HL-60 (cell line): ENCODE data around the gene TRPM1.

ENCODE experiments used
- CTCF ChIP-seq: IDR thresholded peaks from one replicate; pipeline ENCODE4 v1.5.1; 2011; ENCODE audit warnings: low read length, control low read depth, inconsistent platforms; ENCODE audit not compliant: insufficient read depth
- GABPA ChIP-seq: IDR thresholded peaks from 2 replicates; pipeline ENCODE4 v1.6.1; 2012; ENCODE audit warnings: low read depth
- POLR2AphosphoS5 ChIP-seq: IDR thresholded peaks from 2 replicates; pipeline ENCODE4 v1.6.1; 2012; ENCODE audit warnings: low read depth
- REST ChIP-seq: IDR thresholded peaks from 2 replicates; pipeline ENCODE4 v1.6.1; 2012; ENCODE audit warnings: low read depth; ENCODE audit not compliant: insufficient replicate concordance
- SPI1 ChIP-seq: IDR thresholded peaks from 2 replicates; pipeline ENCODE4 v1.6.1; 2012; ENCODE audit warnings: low read depth, mild to moderate bottlenecking, borderline replicate concordance

- no peak for TF ChIP-seq CTCF
- no peak for TF ChIP-seq POLR2AphosphoS5
- TF ChIP-seq GABPA, result no peak
- TF ChIP-seq REST, result no peak
- TF ChIP-seq SPI1, result no peak
Measured at GRCh38 chr15:30992249-30992864, 109.2 kb downstream of the TRPM1 start.
